Measurements from ENCODE around the gene KCNQ4.

KCNQ4 gene

DNA sequence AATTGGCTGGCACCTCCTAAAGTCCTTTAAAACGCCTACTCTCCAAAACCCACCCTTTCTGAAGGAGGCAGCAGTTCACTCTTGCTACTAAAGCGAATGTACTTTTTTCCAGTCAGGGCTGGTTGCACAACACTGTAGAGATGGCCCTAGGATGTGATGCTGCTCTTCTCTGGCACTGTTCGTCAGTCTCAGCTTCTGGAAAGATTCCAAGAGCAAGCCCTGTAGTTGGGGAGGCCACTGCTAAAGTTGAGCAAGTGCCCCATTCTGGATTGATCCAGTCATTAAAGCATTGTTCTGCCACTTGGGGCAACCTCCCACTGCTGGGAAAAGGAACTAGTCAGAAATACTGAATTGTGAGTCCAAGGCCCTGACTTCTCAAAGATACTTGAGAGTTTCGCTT, 28.5 kb upstream of the KCNQ4 start:
- DNase-seq = no peak

DNA sequence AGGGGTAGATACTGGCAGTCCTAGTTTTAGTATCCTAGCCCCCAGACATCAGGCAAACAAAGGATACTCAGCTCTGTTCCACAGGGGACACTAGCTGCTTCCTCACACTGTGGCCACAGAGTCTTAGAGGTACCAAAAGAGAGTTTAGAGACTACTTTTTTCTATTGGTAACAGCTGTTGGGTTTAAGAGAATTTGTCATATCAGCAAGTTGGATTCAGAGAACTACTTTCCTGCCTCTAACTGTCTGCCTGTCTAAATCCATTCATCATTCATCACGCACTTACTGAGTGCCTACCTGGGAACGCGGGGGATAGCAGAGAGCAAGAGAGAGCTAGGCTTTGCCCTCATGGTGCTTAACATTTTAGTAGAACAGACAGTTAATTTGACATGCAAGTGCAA, 27.1 kb upstream of the KCNQ4 start:
- no peak for DNase-seq

DNA sequence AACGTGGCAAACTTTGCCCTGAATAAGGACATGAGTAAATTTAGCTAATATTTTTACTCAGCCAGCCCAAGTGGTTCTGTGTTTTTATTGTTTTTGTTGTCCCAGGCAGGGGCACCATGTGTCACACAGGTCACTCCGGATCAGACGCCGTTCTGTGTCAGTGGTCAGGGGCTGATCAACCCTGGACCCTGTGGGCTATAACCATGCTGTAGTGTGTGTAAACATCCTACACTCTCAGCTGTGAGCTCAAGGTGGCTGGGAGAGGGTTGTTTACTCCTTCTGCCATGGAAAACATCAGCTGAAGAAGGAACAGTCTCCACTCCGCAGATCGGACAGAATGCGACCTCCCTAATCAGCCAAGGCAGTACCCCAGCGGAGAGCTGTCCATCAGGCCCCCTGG, 26.5 kb upstream of the KCNQ4 start:
- no peak for DNase-seq

DNA sequence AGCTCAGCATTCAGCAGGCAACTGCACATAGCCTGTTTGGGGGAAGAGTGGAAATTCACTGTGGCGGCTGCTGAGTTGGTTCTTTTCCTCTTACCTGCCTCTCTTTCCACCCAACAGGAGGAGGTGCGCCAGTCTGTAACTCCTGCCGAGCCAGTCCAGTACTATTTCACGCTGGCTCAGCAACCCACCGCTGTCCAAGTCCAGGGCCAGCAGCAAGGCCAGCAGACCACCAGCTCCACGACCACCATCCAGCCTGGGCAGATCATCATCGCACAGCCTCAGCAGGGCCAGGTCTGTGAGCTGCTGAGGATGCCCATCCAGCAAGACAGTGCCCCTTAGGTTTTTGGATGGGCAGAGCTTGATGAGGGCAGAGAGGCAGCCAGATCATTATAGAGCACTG, 25.6 kb upstream of the KCNQ4 start:
- DNase-seq = no peak

DNA sequence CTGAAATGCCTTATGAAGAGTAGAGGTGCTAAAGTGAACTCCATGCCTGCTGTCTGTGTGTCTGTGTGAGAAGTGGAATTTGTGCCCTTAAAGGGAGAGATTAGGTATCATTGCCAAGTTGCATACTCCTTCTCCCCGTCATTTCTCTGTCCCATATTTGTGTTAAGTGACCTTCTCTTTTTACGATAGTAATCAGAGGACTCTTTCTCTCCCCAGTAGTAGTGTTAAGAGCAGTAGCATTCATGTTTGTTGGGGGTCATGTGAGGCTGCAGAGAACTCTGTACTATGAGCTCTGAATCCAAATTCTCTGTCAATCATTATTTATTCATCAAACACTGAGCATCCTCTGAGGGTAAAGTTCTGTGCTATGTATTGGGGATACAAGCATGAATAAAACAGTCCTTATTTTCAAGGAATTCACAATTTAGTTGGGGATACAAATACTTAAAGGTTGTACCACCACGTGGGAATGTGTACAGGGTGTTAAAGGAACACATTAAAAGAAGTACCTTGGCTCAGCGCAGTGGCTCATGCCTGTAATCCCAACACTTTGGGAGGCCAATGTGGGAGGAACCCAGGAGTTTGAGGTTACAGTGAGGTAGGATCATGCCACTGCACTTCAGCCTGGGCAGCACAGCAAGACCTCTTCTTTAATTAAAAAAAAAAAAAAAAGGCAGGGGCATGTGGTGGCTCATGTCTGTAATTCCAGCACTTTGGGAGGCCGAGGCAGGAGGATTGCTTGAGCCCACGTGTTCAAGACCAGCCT, 24.8 kb upstream of the KCNQ4 start:
- DNase-seq = no peak

DNA sequence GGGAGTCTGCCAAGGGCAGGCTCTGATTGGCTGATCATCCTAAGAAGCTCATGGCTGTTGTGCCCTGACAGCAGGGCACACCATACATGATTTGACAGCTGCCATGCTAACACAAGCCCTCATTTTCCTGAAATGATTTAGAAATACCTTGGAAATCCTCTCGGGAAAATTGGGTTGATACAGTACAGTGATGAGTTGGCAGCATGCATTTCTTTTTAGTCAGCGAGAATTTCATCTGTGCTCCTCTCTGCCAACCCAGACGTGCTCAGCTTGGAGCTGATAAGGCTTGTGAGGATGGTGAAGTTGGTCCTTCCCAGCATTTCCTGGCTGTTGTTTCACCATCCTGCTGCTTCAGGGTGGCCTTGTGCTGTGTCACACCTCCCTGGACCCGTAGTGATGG, 22.6 kb upstream of the KCNQ4 start:
- DNase-seq = peak; percentile 18

DNA sequence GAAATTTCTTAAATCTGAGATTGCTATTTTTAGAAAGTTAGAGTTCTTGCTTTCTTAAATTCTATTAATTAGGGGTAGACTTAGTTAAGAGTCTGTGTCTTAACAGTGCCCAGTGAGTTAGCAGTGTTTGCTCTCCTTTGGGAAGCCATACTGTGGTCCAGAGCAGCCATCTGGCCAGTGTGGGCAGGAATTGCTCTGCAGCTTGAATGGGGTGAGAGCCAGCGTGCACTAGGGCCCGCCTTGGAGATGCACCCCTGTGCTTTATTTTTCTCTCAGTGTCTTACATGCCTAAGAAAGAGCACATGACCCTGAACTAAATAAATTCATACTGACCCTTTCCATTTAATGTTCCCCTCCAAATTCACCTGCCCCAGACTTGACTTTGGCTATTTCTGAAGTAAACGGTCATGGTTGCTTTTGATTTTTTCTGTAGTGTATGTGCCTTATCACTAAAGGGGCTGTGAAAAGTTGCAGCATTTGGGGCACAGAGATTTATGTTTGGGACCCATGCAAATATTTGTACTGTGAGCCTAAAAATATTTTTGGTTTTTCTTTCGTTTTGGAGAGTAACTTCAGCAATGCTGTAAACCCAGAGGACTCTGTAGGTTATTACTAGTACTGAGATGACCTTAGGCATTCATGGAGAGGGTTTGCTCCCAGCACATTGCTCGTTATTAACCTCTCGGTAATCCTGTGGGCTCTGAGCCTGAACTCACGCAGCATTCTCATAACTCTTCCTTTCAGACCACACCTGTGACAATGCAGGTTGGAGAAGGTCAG, 21.3 kb upstream of the KCNQ4 start:
- no peak for DNase-seq

DNA sequence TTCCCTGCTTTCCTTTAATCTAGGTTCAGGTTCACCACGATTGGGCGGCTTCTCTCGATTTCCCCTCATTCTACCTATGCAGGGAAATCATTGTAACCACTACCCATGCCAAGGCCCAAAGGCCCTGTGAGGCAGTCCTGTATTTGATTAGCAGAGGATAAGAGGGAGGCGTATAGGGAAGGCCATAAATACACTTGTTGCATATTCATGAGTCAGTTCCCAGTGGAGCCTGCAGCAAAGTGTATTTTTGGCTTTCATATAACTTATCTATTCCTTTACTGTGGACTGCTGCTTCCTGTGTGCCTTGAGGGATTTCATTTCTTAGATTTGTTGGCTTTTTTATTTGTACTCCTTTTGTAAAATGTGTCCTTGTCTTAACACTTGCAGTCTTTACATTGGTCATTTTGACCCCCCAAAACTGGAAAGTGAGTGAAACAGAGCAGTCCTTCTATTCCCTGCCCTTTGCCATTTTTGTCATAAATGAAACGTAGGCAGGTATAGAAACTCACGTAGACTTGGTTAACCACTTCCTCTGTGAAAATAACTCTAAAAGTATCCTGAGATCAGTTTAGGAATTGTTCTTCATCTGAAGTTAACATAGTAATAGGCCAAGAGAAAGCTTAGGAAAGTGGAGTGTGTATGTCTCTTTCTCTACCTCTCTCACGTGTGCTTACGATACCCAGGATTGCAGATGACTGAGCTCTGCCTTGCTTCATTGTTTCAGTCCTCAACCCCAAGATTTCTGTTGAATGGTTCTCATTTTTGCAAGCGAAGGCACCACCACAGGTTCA, 19.6 kb upstream of the KCNQ4 start:
- DNase-seq = no peak

DNA sequence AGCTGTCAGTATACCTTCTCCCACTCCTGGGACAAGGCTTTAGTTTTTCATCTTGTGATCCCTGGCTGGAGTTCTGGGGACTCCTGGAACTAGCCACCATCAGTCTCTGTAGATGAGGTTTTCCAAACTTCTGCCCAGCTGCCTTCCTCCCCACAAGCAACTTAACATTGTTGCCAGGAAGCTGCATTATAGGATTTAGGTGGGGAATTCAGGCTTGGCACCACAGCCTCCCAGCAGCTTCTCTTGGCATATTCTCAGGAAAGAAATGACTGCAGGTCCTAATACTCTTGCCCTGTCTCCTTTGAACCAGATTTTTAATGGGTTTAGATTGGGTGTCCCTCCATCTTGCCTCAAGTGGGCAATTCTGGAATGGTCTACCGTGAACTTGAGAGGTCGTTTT, 18.6 kb upstream of the KCNQ4 start:
- no peak for DNase-seq

DNA sequence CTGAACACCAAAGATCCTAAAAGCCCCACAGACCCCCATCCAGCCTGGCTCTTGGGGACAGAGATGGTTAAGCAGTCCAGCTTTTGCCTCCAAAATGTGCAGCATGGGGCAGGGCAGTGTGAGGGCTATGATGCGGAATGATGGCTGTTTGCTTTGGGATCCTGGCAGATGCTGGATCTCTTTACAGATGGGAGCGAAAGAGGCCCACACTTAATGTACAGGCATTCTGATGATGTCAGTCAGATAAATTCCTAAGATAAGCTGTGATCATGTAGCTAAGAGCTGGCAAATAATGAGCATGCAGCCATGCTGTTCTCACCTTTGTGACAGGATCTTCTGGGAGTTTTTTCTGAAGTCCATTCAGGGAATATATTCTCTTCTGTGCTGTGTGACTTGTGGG, 17.6 kb upstream of the KCNQ4 start:
- no peak for DNase-seq

DNA sequence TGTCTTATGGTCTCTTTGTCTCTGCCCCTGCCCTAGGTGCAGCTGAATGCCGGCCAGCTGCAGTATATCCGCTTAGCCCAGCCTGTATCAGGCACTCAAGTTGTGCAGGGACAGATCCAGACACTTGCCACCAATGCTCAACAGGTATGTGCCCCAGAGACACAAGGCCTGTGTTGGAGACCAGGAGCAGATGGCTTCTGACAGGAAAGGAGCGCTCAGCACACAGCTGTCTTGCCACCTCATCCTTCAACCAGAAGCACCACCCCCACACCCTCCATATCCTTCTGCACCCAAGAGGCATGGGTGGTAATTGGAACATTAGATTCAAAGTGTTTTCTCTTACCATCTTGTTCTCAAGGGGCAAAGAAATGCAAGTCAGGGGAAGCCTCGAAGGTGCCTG, 17.0 kb upstream of the KCNQ4 start:
- DNase-seq = no peak

DNA sequence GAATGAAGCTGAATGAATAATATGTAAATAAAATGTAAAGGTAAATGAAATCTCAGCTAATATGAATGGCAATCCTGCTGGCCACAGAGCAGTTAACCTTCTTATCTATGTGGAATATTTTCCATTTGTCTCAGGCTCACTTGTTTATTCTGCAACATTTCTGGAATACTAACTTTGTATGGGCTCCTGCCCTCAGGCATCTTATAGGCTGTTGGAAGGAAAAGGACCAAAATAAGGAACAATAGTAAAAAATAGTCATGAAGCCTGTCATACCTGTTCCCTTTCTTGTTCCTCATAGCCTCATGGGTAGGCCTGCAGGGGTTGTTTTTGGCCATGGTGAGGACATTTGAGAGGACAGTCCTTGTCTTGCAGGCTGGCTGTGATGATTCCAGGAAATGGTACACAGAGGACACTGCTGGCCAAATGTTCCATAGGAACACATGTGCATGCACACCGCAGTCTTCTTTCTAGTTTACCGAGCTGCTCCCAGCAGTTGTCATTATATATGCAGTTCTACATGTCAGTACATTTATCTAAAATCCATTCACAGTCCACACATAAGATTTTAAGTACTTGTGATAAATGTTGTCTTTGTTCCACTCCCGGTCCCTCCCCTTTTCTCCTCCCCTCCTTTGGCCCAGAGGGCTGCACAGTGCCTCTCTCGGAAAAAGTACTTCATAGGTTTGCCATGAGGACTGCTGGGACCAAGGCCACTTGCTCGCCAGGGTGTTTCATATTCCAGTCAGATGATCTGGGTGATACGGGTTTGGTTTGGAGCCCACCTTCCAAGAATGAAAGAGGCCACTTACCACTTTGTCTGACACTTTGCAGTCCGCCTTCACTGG, 15.2 kb upstream of the KCNQ4 start:
- no peak for DNase-seq

DNA sequence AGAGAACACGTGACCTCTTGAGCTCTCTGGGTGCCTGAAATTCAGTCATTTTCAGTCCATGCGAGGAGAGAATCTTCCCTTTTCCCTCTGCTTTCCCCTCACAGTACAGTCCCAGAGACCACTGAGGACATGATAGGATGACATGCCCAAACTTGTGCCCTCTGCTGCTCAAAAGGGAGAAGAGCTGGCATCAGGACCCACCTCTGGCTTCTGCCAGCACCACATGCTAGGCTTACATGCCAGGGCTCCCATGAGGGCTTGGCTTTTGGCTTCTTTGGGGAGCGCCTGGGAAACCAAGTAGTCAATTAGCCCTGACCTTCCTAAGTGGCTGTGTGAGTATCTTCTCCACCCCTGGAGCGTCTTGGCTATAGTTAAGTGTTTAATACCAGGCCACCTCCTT, 13.8 kb upstream of the KCNQ4 start:
- DNase-seq = no peak

DNA sequence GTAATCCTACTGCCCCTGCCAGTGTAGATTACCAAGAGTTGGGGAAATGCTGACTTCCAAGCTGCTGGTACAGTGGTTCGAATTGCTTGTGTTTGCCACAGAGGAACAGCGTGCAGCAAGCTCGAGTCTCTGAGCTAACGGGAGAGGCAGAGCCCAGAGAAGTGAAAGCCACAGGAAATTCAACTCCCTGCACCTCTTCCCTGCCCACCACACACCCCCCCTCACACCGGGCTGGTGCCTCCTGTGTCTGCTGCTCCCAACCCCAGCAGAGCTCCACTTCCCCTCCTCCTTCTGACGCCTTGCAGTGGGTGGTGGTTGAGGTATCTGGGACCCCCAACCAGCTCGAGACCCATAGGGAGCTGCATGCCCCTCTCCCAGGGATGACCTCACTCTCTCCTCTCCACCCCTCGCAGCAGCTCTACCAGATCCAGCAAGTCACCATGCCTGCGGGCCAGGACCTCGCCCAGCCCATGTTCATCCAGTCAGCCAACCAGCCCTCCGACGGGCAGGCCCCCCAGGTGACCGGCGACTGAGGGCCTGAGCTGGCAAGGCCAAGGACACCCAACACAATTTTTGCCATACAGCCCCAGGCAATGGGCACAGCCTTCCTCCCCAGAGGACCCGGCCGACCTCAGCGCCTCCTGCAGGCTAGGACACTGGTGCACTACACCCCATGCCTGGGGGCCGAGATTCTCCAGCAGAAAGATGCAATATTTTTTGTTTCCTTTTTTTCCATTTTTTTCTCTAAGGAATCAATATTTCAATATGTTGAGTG, 13.1 kb upstream of the KCNQ4 start:
- DNase-seq = no peak

DNA sequence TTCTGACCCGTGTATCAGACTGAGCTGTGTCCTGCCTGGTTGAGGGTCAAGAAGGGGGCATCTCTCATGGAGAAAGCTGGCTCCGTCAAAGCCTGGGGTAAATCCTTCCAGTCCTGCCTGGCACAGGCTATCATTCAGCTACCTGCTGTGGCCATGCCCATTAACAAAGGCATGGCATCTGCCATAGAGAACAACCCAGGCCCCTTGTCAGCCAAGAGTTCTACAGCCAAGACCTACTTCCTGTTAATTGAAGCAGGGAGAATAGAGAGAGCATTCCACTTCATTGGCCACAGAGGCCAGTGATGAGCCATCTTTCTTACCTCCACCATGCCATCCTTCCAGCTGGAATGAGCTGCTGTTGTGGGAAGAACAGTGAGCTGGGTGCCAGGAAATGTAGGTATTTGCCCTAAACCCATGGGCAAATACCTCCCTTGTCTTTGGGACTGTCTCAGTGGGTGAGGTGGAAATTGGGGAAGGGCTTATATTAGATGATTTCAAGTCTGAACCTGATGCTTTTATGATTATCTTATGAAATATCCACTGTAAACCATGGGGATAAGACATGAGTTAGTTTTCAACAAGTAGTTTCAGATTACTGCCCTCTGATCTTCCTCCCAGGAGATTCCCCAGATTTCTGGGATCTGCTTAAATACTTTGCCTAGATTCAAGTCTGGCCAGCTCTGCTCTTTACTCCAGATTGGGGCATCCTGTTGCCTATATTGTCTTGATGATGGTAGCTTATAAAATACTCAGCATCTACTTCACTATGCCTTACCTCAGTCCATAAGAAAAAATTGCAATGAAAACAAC, 11.2 kb upstream of the KCNQ4 start:
- DNase-seq = no peak

DNA sequence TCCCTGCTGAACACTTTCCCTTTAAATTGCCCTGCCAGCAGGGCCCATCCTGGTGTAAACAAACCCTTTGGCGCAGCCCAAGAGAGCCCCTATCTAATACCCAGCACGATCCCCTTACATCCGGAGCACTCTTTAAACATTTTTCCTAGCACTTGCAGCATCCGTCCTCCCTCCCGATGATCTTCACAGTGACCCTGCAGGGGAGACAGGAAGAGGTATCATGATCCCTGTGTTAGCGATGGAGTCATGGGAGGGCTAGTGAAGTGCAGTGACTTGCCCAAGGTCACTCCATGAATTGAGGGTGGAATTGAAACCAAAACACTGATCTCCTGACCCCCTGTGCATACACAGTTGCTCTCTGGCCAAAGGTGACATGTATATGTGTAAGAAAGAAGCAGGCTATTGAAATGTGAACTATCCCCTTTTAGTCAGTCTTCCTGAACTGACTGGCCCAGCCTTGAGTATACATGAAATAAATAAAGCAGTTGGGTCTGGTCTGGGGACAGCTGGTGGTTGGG, 9.8 kb upstream of the KCNQ4 start:
- DNase-seq = no peak

DNA sequence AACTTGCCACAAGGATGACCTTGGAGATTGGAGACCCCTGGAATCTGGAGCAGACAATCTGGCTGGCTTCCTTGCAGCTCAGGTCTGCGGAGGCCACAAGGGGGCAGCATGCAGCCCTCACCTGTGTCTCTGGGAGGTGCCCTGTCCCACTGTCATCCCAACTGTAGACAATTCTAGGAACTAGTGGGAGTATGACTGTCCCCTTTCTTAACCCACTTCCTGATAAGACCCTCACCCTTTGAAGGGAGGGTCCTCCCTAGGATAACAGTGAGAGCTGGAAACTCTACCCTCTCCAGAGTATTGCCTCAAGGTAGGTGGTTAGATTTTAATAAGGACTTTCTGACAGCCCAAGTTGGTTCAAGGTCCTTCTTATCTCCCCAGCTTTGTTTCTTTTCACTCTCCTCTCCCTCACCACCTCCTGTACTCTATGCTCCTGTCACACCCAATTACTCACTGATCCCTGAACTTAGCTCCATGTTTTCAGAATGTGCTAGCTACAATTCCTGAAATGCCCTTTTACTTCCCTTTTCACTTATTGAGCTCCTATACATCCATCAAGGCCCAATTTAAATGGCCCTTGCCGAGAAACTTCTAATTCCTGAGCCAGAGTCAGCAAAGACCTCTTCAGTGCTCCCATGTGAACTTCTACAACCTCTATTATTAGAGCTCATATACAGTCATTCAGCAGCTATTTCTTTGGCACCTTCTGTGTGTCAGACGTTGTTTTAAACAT, 9.2 kb upstream of the KCNQ4 start:
- peak; percentile 18 for DNase-seq

DNA sequence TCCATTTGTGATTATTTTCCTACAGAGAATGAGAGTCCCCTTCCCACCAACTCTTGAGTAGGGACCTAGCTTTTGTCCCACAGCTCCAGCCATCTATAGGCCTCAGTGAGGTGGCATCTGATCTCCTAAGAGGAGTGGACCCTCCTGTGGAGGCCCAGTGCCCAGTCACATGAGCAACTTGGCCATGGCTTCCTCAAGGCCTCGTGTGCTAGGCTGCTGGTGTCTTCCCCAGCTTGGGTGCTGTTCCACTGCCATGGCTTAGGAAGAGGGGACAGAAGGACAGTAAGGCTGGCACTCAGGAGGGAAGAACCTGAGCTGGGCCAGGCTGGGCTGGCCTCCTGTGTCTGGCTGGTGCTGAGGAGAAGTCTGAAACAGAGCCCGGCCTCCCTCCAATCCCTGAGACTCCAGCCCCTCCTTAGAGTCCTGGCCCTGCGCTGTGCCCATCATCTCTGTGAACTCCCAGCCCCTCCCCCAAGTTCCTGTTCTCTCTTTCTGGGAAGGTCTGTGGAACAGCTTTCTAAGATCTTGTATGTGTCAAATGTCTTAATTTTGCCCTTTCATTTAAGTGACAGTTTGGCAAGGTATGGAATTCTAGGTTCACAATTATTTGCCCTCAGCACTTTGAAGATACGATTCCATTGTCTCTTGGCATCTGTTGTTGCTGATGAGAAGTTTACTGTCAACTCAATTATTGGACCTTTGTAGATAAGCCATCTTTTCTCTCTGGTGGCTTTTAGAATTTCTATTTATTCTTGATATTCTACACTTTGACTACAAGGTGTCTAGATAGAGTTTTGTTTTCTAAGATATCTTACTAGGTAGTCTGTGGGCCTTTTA, 7.1 kb upstream of the KCNQ4 start:
- no peak for DNase-seq
